ENCODE measurements around the gene ZFP36L1.

The ZFP36L1 gene

DNA sequence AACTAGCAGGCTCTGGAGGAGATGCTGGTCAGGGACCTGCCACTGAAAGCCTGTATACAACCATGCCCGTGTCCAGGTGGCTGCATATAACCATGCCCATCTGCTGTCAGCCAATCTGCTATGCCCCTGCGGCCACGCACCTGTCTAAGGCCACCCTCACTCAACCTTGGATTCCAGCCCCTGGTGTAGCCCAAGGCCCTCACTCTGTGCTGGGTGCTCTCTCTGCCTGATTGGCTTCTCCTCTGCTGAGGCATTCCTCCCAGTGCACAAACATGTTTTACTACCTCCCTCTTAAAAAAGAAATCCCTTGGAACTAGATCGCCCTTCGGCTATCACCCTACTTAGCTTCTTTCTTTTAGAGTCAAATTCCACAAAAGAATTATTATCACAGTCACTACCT, 45.5 kb downstream of the ZFP36L1 start:
- 93 to 98% methylated on average over 5 of the region's 5 CpGs for WGBS, 2 experiments (ENCODE audit: insufficient coverage in 2 of 2)
- Histone ChIP-seq H3K4me3 (ENCODE audit: extremely low read depth, insufficient read depth, low read length, poor library complexity, severe bottlenecking) (no peak overlapping the region), H3K36me3 (ENCODE audit: control insufficient read depth, insufficient read depth, low read length) (no peaks in the 10 kb centered on the region), H3K9me3 (ENCODE audit: control insufficient read depth, low read length) (no peaks in the 10 kb centered on the region), H3K4me1 (ENCODE audit: control insufficient read depth, insufficient read depth, low read length, poor library complexity, severe bottlenecking) (peaks cover 14% of the 10 kb centered on the region), H3K27ac (ENCODE audit: low read depth, low read length, severe bottlenecking) (no peak overlapping the region)

DNA sequence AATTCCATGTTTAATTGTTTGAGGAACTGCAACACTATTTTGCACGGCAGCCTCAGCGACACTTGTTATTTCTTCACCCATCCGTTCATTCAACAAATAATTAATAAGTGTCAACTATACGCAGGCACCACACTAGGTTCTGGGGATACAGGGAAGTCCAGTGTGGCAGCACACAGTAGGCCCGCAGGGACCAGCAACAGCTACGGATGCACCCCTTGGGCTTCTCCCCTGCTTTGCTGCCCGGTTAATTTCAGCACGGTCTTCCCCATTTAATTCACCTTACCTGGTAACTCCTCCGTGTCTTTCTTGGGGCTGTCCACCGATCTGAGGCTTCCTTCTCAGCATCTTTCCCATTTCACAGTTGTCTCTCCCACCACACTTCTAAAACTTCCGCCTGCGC, 48.3 kb downstream of the ZFP36L1 start:
- Histone ChIP-seq H3K9me3 (ENCODE audit: control insufficient read depth, low read length) (peaks cover 8% of the 10 kb centered on the region), H3K4me1 (ENCODE audit: control insufficient read depth, insufficient read depth, low read length, poor library complexity, severe bottlenecking) (peaks cover 8% of the 10 kb centered on the region), H3K4me3 (ENCODE audit: extremely low read depth, insufficient read depth, low read length, poor library complexity, severe bottlenecking) (no peak overlapping the region), H3K36me3 (ENCODE audit: control insufficient read depth, insufficient read depth, low read length) (no peaks in the 10 kb centered on the region), H3K27ac (ENCODE audit: low read depth, low read length, severe bottlenecking) (no peak overlapping the region)
- 95 to 97% methylated on average over 8 to 11 of the region's 12 CpGs for WGBS, 2 experiments (ENCODE audit: insufficient coverage in 2 of 2)

DNA sequence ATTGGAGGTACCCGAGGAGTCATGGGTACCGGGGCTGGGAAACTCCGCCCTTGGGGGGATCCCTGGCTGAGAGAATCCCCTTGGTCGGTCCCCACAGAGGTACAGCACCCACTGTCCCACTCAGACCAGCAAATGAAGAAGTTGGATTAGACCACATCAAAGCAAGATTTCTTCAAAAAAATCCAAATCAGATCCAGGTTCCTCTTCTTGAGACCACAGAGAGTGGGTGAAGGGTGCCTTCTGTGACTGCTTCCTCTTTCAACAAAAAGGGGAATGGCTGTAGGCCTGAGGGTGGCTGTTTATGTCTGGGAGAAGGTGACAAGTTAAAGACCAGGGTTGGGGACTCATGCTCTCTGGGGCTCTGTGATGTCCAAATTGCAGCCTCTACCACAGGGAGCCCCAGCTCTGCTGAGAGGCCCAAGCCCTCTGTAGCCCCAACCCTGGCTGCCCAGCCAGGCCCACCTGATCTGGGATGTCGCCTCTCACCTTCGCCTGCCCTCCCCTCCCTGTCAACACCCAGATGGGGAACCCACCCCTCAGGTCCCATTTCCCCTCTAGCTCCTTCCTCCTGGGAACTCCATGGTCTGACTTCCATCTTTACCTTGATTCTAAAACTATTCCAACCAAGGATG, 50.9 kb downstream of the ZFP36L1 start:
- peaks cover 2% of the 10 kb centered on the region for H3K4me1 ChIP-seq (ENCODE audit: control insufficient read depth, insufficient read depth, low read length, poor library complexity, severe bottlenecking)
- 100% methylated on average over 5 to 6 of the region's 6 CpGs for WGBS, 2 experiments (ENCODE audit: insufficient coverage in 2 of 2)
- no peak overlapping the region for H3K27ac ChIP-seq (ENCODE audit: low read depth, low read length, severe bottlenecking)
- H3K4me3 ChIP-seq (ENCODE audit: extremely low read depth, insufficient read depth, low read length, poor library complexity, severe bottlenecking): no peak overlapping the region
- H3K9me3 ChIP-seq (ENCODE audit: control insufficient read depth, low read length): peaks cover 8% of the 10 kb centered on the region
- no peaks in the 10 kb centered on the region for H3K36me3 ChIP-seq (ENCODE audit: control insufficient read depth, insufficient read depth, low read length)

DNA sequence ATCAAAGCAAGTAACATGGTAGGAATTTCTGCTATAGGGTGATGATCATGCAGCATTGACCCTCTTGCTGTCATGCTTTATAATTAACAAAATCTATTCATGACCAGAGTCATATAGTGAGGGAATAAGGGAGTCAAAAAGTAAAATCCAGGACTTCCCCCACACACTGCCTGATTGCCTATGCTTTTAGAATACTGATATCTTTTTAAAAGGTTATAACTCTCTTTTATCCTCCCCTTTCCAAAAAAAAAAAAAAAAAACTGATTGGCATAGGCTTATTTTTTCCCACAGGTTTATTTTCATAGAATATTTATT, 51.4 kb downstream of the ZFP36L1 start:
- Histone ChIP-seq H3K27ac (ENCODE audit: low read depth, low read length, severe bottlenecking) (no peak overlapping the region), H3K4me1 (ENCODE audit: control insufficient read depth, insufficient read depth, low read length, poor library complexity, severe bottlenecking) (peaks cover 7% of the 10 kb centered on the region), H3K4me3 (ENCODE audit: extremely low read depth, insufficient read depth, low read length, poor library complexity, severe bottlenecking) (no peak overlapping the region), H3K9me3 (ENCODE audit: control insufficient read depth, low read length) (peaks cover 8% of the 10 kb centered on the region), H3K36me3 (ENCODE audit: control insufficient read depth, insufficient read depth, low read length) (no peaks in the 10 kb centered on the region)

DNA sequence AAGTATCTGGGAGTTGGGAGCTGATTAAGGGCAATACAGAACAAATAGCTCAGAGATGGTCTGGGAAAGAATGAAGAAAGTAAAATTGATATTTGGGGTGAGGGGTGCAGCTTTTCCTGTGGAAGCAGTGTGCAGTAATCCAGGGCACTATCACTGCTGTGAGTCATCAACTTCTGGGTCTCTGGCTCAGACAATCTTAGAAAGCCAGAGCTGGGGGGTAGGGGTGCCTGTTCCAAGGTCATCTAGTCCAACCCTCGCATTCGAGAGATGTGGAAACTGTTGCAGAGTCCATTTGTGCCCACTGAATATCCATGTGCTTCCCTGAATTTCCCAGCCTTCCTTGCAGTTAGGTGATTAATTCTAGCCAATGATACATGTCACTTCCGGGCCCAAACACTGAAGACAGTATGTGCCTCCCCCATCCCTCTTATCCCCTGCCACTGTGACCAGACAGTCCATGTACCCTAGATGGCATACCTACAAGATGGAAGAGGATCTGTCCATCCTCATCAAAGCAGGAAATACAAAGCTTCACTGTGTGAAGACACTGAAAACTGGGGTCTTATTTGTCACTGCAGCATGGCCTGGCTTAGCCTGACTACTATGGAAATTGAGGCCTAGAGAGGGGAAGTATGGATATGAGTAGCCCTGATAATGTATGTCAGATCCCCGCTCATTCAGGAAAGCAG, 51.9 kb downstream of the ZFP36L1 start:
- 94 to 100% methylated on average over 3 to 4 of the region's 4 CpGs for WGBS, 2 experiments (ENCODE audit: insufficient coverage in 2 of 2)
- Histone ChIP-seq H3K4me3 (ENCODE audit: extremely low read depth, insufficient read depth, low read length, poor library complexity, severe bottlenecking) (no peak overlapping the region), H3K4me1 (ENCODE audit: control insufficient read depth, insufficient read depth, low read length, poor library complexity, severe bottlenecking) (peaks cover 12% of the 10 kb centered on the region), H3K9me3 (ENCODE audit: control insufficient read depth, low read length) (peaks cover 8% of the 10 kb centered on the region), H3K27ac (ENCODE audit: low read depth, low read length, severe bottlenecking) (no peak overlapping the region), H3K36me3 (ENCODE audit: control insufficient read depth, insufficient read depth, low read length) (no peaks in the 10 kb centered on the region)

DNA sequence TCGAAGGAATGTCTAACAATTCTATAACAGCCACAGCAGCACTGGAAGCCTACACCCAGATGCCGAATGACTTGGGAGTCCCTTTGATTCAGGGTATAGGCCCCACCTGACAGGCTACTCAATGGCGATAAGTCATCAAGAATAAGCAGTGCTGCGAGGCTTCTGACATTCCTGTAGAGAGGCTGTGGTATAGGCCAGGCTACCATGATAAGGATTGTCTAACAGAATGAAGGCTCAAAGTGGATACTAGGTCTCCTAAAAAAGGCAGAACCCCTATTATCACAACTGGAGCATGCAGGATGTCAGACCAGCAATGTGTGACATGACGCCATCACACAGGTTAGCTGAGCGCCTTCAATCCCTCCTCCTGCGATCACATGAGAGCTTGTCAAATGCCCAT, 53.2 kb downstream of the ZFP36L1 start:
- Histone ChIP-seq H3K27ac (ENCODE audit: low read depth, low read length, severe bottlenecking) (no peak overlapping the region), H3K4me3 (ENCODE audit: extremely low read depth, insufficient read depth, low read length, poor library complexity, severe bottlenecking) (no peak overlapping the region), H3K4me1 (ENCODE audit: control insufficient read depth, insufficient read depth, low read length, poor library complexity, severe bottlenecking) (peaks cover 16% of the 10 kb centered on the region), H3K9me3 (ENCODE audit: control insufficient read depth, low read length) (peaks cover 8% of the 10 kb centered on the region), H3K36me3 (ENCODE audit: control insufficient read depth, insufficient read depth, low read length) (no peaks in the 10 kb centered on the region)
- WGBS, 2 experiments (ENCODE audit: insufficient coverage in 2 of 2): 89 to 98% methylated on average over 5 to 6 of the region's 7 CpGs

DNA sequence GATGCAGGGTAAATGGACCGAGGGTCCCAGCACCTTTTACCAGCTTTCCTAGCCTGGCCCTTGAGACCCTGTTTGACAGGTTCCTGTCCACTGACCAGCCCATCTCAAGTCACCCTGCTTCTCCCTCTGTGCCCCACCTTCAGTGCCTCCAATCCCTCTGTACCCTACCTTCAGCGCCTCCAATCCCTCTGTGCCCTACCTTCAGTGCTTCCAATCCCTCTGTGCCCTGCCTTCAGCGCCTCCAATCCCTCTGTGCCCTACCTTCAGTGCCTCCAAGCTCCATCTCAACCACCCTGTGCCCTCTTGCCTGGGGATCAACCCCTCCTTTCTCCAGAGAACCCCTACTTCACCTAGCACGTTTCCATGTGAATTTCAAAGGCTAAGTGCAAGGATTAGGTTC, 54.3 kb downstream of the ZFP36L1 start:
- peaks cover 24% of the 10 kb centered on the region for H3K4me1 ChIP-seq (ENCODE audit: control insufficient read depth, insufficient read depth, low read length, poor library complexity, severe bottlenecking)
- no peak overlapping the region for H3K4me3 ChIP-seq (ENCODE audit: extremely low read depth, insufficient read depth, low read length, poor library complexity, severe bottlenecking)
- no peaks in the 10 kb centered on the region for H3K36me3 ChIP-seq (ENCODE audit: control insufficient read depth, insufficient read depth, low read length)
- WGBS, 2 experiments (ENCODE audit: insufficient coverage in 2 of 2): 74 to 77% methylated on average over 4 of the region's 4 CpGs
- no peak overlapping the region for H3K27ac ChIP-seq (ENCODE audit: low read depth, low read length, severe bottlenecking)
- peaks cover 8% of the 10 kb centered on the region for H3K9me3 ChIP-seq (ENCODE audit: control insufficient read depth, low read length)

All from mesodermal cell (in vitro differentiated cells).